ENCODE results near the gene DHRS7. TPM values are rescaled to one million over a fixed set of nuclear protein-coding genes. Genes with fewer than 3 reads are reported as not detected.

Gene DHRS7
- total and polyA plus RNA-seq, 3 donors from 2014 or later = 14.6 to 22.9 (median 20.9) TPM

DNA sequence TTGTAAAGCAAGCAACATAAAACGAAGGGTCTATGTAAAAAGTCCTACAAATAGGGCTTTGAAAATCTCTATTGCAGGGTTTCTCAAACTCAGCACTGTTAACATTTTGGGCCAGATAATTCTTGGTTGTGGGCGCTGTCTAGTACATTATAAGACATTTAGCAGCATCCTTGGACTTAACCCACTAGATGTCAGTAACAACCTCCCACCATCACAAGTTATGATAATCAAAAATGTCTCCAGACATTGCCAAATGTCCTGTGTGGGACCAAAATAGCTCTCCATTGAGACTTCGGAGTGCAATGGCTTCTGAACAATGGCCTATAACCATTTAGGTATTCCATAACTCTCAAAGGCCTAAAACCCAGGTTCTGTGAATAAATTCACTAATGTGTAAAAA lies 22.9 kb upstream of the DHRS7 start:
- Histone ChIP-seq H3K4me3 (no peak overlapping the region), H3K27ac (no peak overlapping the region), H3K4me1 (no peaks in the 10 kb centered on the region), H3K36me3 (ENCODE audit: low read depth, missing control alignments) (no peaks in the 10 kb centered on the region), H3K9me3 (no peaks in the 10 kb centered on the region), H3K27me3 (no peaks in the 10 kb centered on the region)
- TF ChIP-seq POLR2A (IDR thresholded peaks at IDR 0.05) = no peak
- TF ChIP-seq CTCF (IDR thresholded peaks at IDR 0.05) = no peak
- DNase-seq = no peak
- WGBS, 2 donors = 58 to 60% methylated on average over 3 of the region's 3 CpGs
- intact Hi-C loops (cut with DNase I; ENCODE audit: low total_unique reads) = loop anchor here (10.0 kb wide), 1 partner anchor 123 kb away; no protein-coding TSS in a partner anchor

DNA sequence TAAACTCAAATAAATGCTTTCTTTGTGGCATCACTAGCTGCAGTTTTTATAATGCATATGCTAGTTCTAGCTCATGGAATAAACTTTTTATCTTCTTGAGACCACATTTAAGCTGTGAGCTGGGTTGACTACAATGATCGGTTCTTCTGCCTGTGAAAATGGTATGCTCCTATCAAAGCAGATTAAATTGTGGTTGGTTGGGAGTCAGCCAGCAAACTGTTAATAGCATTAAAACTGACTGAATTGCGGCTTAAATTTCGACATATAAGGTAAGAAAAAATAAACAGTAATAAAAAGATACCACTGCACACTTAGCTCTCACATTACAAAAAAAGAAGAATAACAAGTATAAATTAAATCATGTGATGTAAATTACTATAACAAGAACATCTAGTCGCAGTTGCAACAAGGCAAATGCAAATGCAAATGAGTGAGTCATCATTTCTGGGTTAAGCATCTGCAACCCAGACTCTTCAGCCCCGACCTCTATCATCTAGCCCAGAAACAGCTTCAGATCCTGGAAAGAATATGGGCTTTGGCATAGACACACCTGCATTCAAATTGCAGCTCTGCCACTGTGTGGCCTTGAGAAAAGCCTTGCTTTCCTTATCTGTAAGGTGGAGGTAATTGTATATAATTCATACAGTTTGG lies 19.8 kb upstream of the DHRS7 start:
- intact Hi-C loops (cut with DNase I; ENCODE audit: low total_unique reads) = loop anchor here (10.0 kb wide), 1 partner anchor 120 kb away; no protein-coding TSS in a partner anchor
- WGBS, 2 donors = 64 to 68% methylated on average over 5 of the region's 5 CpGs
- no peaks in the 10 kb centered on the region for H3K27me3 ChIP-seq
- H3K4me3 ChIP-seq = no peak overlapping the region
- H3K27ac ChIP-seq = no peak overlapping the region
- DNase-seq = no peak
- H3K36me3 ChIP-seq (ENCODE audit: low read depth, missing control alignments) = no peaks in the 10 kb centered on the region
- H3K9me3 ChIP-seq = no peaks in the 10 kb centered on the region
- TF ChIP-seq CTCF (IDR thresholded peaks at IDR 0.05) = no peak
- H3K4me1 ChIP-seq = no peaks in the 10 kb centered on the region

- Histone ChIP-seq H3K9me3 (no peaks in the 10 kb centered on the region), H3K27ac (peak overlapping the region in 1 of 2 donors; percentile 53), H3K36me3 (ENCODE audit: low read depth, missing control alignments) (no peaks in the 10 kb centered on the region), H3K4me3 (no peak overlapping the region), H3K4me1 (no peaks in the 10 kb centered on the region), H3K27me3 (no peaks in the 10 kb centered on the region)
- TF ChIP-seq CTCF (IDR thresholded peaks at IDR 0.05) = peak; percentile 46 to 74 (median 73)
- no peak for TF ChIP-seq POLR2A (IDR thresholded peaks at IDR 0.05)
- WGBS, 2 donors = 17% methylated on average over 5 of the region's 5 CpGs
- DNase-seq = no peak
- intact Hi-C loops (cut with DNase I; ENCODE audit: low total_unique reads) = loop anchor here (10.0 kb wide), 1 partner anchor 120 kb away; no protein-coding TSS in a partner anchor
Observed at GRCh38 chr14:60184146-60184904, 19.1 kb upstream of the DHRS7 start.

- Histone ChIP-seq H3K9me3 (no peaks in the 10 kb centered on the region), H3K27ac (peak overlapping the region in 1 of 2 donors; percentile 53), H3K36me3 (ENCODE audit: low read depth, missing control alignments) (no peaks in the 10 kb centered on the region), H3K4me3 (no peak overlapping the region), H3K27me3 (no peaks in the 10 kb centered on the region), H3K4me1 (no peaks in the 10 kb centered on the region)
- WGBS, 2 donors = 31 to 37% methylated on average over 1 of the region's 1 CpG
- intact Hi-C loops (cut with DNase I; ENCODE audit: low total_unique reads) = loop anchor here (10.0 kb wide), 1 partner anchor 119 kb away; no protein-coding TSS in a partner anchor
- TF ChIP-seq CTCF (IDR thresholded peaks at IDR 0.05) = no peak
- TF ChIP-seq POLR2A (IDR thresholded peaks at IDR 0.05) = no peak
- DNase-seq = no peak
Observed at GRCh38 chr14:60183741-60184140, 18.5 kb upstream of the DHRS7 start.
